Endothelial cell of umbilical vein (primary cell): ENCODE data around the gene EPRS1. TPM values are rescaled to one million over a fixed set of nuclear protein-coding genes. Genes with fewer than 3 reads are reported as not detected.

Experiments used
- BruUV-seq: library from RNA; stranded (reverse); fragments of 400-500 nt; replicated peaks from 2 replicates; lab custom pipeline; 2021; lab: Mats Ljungman, UMichigan
- CTCF ChIA-PET: fragments of 300-600, 350-600 bp; sonication (Branson Sonifier 250); formaldehyde crosslinking; loops from one replicate; lab custom pipeline; 2021; ENCODE audit warnings: antibody characterized with exemption, inconsistent platforms; lab: Charles Lee
- POLR2A ChIA-PET: fragments of 300-600, 350-600 bp; sonication (Branson Sonifier 250); formaldehyde crosslinking; loops from one replicate; lab custom pipeline; 2021; ENCODE audit warnings: antibody characterized with exemption, inconsistent platforms; lab: Charles Lee
- DNase-seq: peaks from one replicate; pipeline ENCODE4 v3.0.0-alpha.2; 2011; ENCODE audit warnings: low read depth, low spot score
- FAIRE-seq: peaks from 2 replicates; lab custom pipeline; 2011; peaks lifted over from hg19 to GRCh38; lab: Jason Lieb, UNC
- H2AFZ ChIP-seq: 2 replicates; pipeline ENCODE4 v1.6.0; 2012; ENCODE audit warnings: low read depth, low read length, control low read depth, inconsistent platforms
- H3K27ac ChIP-seq: 2 replicates; pipeline ENCODE4 v1.5.1; 2011; ENCODE audit warnings: low read depth, mild to moderate bottlenecking, control low read depth, low read length, moderate library complexity; ENCODE audit not compliant: insufficient read depth
- H3K27me3 ChIP-seq, 2 experiments: 2 replicates each; pipeline versions ENCODE4 v1.6.0 to v1.6.1; 2011; ENCODE audit warnings: low read length in 2 of 2, mixed read lengths in 1 of 2; ENCODE audit not compliant: control insufficient read depth in 2 of 2, insufficient read depth in 2 of 2
- H3K36me3 ChIP-seq, 2 experiments: 2 replicates in 1 of 2; 3 replicates in 1 of 2; pipeline ENCODE4 v1.5.1; 2011; ENCODE audit warnings: low read length in 2 of 2, mild to moderate bottlenecking in 1 of 2, moderate library complexity in 1 of 2; ENCODE audit not compliant: control insufficient read depth in 2 of 2, insufficient read depth in 2 of 2; ENCODE audit errors: extremely low read depth in 1 of 2
- H3K4me1 ChIP-seq: 3 replicates; pipeline ENCODE4 v1.5.1; 2011; ENCODE audit warnings: mild to moderate bottlenecking, low read length; ENCODE audit not compliant: control insufficient read depth, insufficient read depth; ENCODE audit errors: extremely low read depth
- H3K4me2 ChIP-seq: 2 replicates; pipeline ENCODE4 v1.6.1; 2011; ENCODE audit warnings: low read length, control low read depth, mixed read lengths; ENCODE audit not compliant: insufficient read depth
- H3K4me3 ChIP-seq, 3 experiments: fragments of 200-600 bp in 1 of 3; sonication (generic), shearing (Covaris generic) in 1 of 3; replicated peaks in 1 of 3; 2 replicates each; pipeline ENCODE4 v1.5.1; 2011 to 2016; ENCODE audit warnings: control low read depth in 3 of 3, low read length in 3 of 3, mild to moderate bottlenecking in 2 of 3, inconsistent platforms in 1 of 3, low read depth in 1 of 3, moderate library complexity in 1 of 3; ENCODE audit not compliant: insufficient read depth in 1 of 3
- H3K79me2 ChIP-seq: 2 replicates; pipeline ENCODE4 v1.6.0; 2012; ENCODE audit warnings: low read length, inconsistent platforms; ENCODE audit not compliant: control insufficient read depth, insufficient read depth
- H3K9ac ChIP-seq: replicated peaks from 2 replicates; pipeline ENCODE3; 2011; ENCODE audit warnings: low read length, control low read depth; ENCODE audit not compliant: insufficient read depth; ENCODE audit errors: extremely low read depth
- H3K9me1 ChIP-seq: replicated peaks from 3 replicates; pipeline ENCODE4 v1.6.0; 2011; ENCODE audit warnings: mild to moderate bottlenecking, low read length; ENCODE audit not compliant: control insufficient read depth, insufficient read depth; ENCODE audit errors: extremely low read depth
- H3K9me3 ChIP-seq: replicated peaks from 2 replicates; pipeline ENCODE4 v1.5.1; 2012; ENCODE audit warnings: low read length, inconsistent platforms; ENCODE audit not compliant: control insufficient read depth, insufficient read depth
- H4K20me1 ChIP-seq: replicated peaks from 2 replicates; pipeline ENCODE3; 2011; ENCODE audit warnings: mild to moderate bottlenecking, low read length; ENCODE audit not compliant: control insufficient read depth, insufficient read depth; ENCODE audit errors: extremely low read depth
- EZH2 ChIP-seq: IDR thresholded peaks from 2 replicates; pipeline ENCODE4 v1.6.1; 2012; ENCODE audit warnings: borderline replicate concordance, low read depth, mild to moderate bottlenecking, moderate library complexity, low read length, inconsistent platforms; ENCODE audit not compliant: severe bottlenecking
- FOS ChIP-seq: IDR thresholded peaks from 2 replicates; pipeline ENCODE4 v1.6.1; 2011; ENCODE audit warnings: mild to moderate bottlenecking, low read length, moderate library complexity, borderline replicate concordance; ENCODE audit not compliant: insufficient read depth
- GATA2 ChIP-seq: IDR thresholded peaks from 2 replicates; pipeline ENCODE4 v1.7.0; 2011; ENCODE audit warnings: low read depth, mild to moderate bottlenecking, moderate library complexity, mixed read lengths, low read length; ENCODE audit not compliant: insufficient read length, insufficient read depth
- JUN ChIP-seq: IDR thresholded peaks from 2 replicates; pipeline ENCODE4 v1.6.1; 2011; ENCODE audit warnings: borderline replicate concordance, low read depth; ENCODE audit not compliant: insufficient read length, insufficient read depth
- MYC ChIP-seq: IDR thresholded peaks from one replicate; pipeline ENCODE4 v1.6.1; 2011; ENCODE audit warnings: mild to moderate bottlenecking, low read depth, low read length
- POLR2A ChIP-seq: IDR thresholded peaks from 2 replicates; pipeline ENCODE4 v1.6.1; 2012; ENCODE audit warnings: low read depth, mild to moderate bottlenecking, control low read depth, low read length
- POLR2AphosphoS5 ChIP-seq: IDR thresholded peaks from 2 replicates; pipeline ENCODE4 v1.6.1; 2012; ENCODE audit warnings: low read depth, mild to moderate bottlenecking, control low read depth, low read length, moderate library complexity; ENCODE audit not compliant: insufficient read depth
- dilution Hi-C: fragments of 300-500 bp; cut with MboI; formaldehyde crosslinking; loops from one replicate; pipeline ENCODE4 v1.15.0; 2019; ENCODE audit warnings: low sequenced_read_pairs; ENCODE audit not compliant: extremely low pct_ligation_motif_present
- intact Hi-C: fragments of 100-400 bp; cut with micrococcal nuclease; formaldehyde crosslinking; loops from one replicate; pipeline ENCODE4 v1.10.0; 2022
- polyA plus RNA-seq, 4 experiments: library from polyadenylated mRNA; depleted of rRNA in 3 of 4; stranded (reverse) in 3 of 4; unstranded in 1 of 4; fragments of >200 nt; gene quantifications; 2 replicates each; pipeline versions ENCODE4 v1.2.1 to v1.2.3, GENCODE V29; 2011 to 2012; ENCODE audit warnings: missing spikeins in 1 of 4
- total RNA-seq: library from RNA; stranded (reverse); gene quantifications from 2 replicates; pipeline ENCODE4 v1.2.3, GENCODE V29; 2021
- TF ChIP-seq, protein P1 (sequence below), 2 donors: IDR thresholded peaks; 1 replicate in 1 of 2; 2 replicates in 1 of 2; pipeline ENCODE4 v1.5.1; 2011; ENCODE audit warnings: low read length in 2 of 2, mild to moderate bottlenecking in 2 of 2, moderate library complexity in 2 of 2, control low read depth in 1 of 2, inconsistent platforms in 1 of 2, low read depth in 1 of 2; ENCODE audit not compliant: insufficient read depth in 1 of 2; ENCODE audit errors: extremely low read depth in 1 of 2
- TF ChIP-seq, protein P2 (sequence below): IDR thresholded peaks from 2 replicates; pipeline ENCODE4 v1.6.1; 2011; ENCODE audit not compliant: insufficient read depth, insufficient read length

Gene EPRS1
- total and polyA plus RNA-seq, 2 donors (not counting 3 experiments of a cell fraction or from before 2014, with no cell fraction given), result 22.9 to 109 TPM

DNA sequence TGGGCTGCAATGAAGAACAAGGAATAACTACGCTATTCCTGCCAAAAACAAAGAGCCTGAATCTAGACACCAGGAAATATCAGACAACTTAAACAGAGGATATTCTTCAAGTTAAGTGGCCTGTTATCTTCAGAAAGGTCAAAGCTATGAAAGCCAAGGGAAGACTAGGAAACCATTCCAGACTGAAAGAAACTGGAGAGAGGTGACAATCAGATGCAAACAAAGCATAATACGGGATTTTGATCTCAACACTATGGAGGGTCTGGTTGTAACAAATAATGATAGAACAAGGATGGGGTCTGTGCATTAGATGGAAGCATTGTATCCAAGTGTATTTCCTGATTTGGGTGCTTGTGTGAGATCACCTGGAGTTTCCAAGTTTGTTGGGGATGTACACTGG, 2.7 kb downstream of the EPRS1 start:
- CTCF ChIA-PET, result interaction anchor here (1.0 kb wide), 1 partner anchor 11 kb away, joined by 3 read pairs; no protein-coding TSS in a partner anchor
- POLR2A ChIA-PET, result no interaction called here
- peaks cover 5% of the 10 kb centered on the region in 2 experiments for H3K36me3 ChIP-seq
- intact Hi-C loops (no loop called here), dilution Hi-C loops (no loop called here)
- H3K27ac ChIP-seq, result no peak overlapping the region
- no peaks in the 10 kb centered on the region for H4K20me1 ChIP-seq
- H3K9me1 ChIP-seq, result no peaks in the 10 kb centered on the region
- BruUV-seq, result no TSS peak
- H2AFZ ChIP-seq, result no peak overlapping the region
- H3K9me3 ChIP-seq, result no peaks in the 10 kb centered on the region
- FAIRE-seq (no peak), DNase-seq (no peak)
- TF ChIP-seq, protein P1, sequence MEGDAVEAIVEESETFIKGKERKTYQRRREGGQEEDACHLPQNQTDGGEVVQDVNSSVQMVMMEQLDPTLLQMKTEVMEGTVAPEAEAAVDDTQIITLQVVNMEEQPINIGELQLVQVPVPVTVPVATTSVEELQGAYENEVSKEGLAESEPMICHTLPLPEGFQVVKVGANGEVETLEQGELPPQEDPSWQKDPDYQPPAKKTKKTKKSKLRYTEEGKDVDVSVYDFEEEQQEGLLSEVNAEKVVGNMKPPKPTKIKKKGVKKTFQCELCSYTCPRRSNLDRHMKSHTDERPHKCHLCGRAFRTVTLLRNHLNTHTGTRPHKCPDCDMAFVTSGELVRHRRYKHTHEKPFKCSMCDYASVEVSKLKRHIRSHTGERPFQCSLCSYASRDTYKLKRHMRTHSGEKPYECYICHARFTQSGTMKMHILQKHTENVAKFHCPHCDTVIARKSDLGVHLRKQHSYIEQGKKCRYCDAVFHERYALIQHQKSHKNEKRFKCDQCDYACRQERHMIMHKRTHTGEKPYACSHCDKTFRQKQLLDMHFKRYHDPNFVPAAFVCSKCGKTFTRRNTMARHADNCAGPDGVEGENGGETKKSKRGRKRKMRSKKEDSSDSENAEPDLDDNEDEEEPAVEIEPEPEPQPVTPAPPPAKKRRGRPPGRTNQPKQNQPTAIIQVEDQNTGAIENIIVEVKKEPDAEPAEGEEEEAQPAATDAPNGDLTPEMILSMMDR (IDR thresholded peaks at IDR 0.05; ENCODE audit: extremely low read depth in 1 of 2, insufficient read depth in 1 of 2, low read depth in 1 of 2, low read length in 2 of 2), result no peak
- TF ChIP-seq MYC (no peak), FOS (no peak), POLR2AphosphoS5 (no peak), GATA2 (no peak), JUN (no peak), EZH2 (no peak), POLR2A (no peak)
- TF ChIP-seq, protein P2, sequence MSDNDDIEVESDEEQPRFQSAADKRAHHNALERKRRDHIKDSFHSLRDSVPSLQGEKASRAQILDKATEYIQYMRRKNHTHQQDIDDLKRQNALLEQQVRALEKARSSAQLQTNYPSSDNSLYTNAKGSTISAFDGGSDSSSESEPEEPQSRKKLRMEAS, result no peak
- no peak overlapping the region for H3K4me2 ChIP-seq
- H3K79me2 ChIP-seq, result peaks cover 51% of the 10 kb centered on the region
- H3K27me3 ChIP-seq, result no peaks in the 10 kb centered on the region
- no peak overlapping the region for H3K4me3 ChIP-seq
- H3K9ac ChIP-seq, result no peak overlapping the region
- H3K4me1 ChIP-seq, result peaks cover 10% of the 10 kb centered on the region
